GM12874 (cell line): ENCODE measurements around the gene WFDC2.

Experiments used
- TF ChIP-seq, protein P1 (sequence below): IDR thresholded peaks from 2 replicates; pipeline ENCODE4 v1.5.1; 2011; ENCODE audit warnings: low read depth, mild to moderate bottlenecking, control low read depth, low read length, moderate library complexity; ENCODE audit not compliant: insufficient read depth

Gene WFDC2

DNA sequence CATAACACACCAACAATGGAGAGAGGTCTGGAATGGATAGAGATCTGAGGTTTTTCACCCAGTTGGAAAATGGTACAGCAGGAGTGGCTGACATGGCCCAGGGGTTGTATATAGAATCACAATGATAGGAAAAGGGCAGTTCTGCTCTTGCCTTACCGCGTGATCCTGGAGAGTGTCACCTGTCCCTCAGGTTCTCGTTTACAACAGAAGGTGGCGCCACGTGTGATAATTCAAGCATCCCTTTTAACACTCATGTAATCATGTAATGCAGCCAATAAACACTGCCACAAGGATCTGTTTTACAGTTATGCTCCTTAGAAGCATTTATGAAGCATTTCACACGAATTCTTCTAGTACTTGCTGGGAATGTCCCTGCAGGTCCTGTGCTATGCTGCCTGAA is 12.9 kb upstream of the WFDC2 start:
- TF ChIP-seq, protein P1, sequence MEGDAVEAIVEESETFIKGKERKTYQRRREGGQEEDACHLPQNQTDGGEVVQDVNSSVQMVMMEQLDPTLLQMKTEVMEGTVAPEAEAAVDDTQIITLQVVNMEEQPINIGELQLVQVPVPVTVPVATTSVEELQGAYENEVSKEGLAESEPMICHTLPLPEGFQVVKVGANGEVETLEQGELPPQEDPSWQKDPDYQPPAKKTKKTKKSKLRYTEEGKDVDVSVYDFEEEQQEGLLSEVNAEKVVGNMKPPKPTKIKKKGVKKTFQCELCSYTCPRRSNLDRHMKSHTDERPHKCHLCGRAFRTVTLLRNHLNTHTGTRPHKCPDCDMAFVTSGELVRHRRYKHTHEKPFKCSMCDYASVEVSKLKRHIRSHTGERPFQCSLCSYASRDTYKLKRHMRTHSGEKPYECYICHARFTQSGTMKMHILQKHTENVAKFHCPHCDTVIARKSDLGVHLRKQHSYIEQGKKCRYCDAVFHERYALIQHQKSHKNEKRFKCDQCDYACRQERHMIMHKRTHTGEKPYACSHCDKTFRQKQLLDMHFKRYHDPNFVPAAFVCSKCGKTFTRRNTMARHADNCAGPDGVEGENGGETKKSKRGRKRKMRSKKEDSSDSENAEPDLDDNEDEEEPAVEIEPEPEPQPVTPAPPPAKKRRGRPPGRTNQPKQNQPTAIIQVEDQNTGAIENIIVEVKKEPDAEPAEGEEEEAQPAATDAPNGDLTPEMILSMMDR: peak; percentile 51; the same call in 1 of the 2 replicates

DNA sequence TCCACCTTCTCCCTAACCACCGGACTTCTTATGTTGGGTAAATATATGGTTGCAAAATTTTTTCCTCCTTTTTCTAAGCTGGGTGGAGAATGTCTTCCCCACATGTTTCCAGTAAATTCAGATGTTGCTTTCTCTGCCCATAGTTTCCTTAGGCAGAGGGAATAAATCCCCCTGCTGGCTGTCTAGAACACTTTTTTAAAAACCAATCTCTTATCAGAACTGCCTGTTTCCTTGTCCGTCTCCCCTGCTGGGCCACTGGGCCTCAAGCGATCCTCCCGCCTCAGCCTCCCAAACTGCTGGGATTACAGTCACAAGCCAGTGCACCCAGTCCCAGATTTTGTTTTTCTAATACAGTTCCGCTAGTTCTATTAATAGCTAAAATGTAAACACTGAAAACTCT is 9.9 kb upstream of the WFDC2 start:
- TF ChIP-seq, protein P1: 0 out of 2 replicates have a peak, but pooled peaks have one; percentile 18

DNA sequence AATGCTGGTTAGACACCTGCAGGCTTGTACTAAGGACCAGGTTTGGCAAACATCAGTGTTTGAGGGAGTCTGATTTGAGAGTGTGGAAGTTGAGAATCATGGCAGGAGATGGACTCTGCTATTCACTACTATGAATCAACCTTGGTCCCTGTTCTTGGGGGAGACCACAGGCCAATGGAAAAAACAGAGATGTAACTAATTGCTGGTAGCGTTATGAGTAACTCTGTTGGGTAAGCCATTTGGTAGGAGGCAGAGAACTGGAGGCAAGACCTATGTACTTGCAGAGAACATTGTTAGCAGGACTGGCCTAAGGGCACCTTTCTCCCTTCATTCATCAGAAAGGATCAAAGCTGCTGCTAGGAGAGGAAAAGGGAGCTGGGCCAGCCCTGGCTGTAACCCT is 8.3 kb upstream of the WFDC2 start:
- TF ChIP-seq, protein P1: no peak

DNA sequence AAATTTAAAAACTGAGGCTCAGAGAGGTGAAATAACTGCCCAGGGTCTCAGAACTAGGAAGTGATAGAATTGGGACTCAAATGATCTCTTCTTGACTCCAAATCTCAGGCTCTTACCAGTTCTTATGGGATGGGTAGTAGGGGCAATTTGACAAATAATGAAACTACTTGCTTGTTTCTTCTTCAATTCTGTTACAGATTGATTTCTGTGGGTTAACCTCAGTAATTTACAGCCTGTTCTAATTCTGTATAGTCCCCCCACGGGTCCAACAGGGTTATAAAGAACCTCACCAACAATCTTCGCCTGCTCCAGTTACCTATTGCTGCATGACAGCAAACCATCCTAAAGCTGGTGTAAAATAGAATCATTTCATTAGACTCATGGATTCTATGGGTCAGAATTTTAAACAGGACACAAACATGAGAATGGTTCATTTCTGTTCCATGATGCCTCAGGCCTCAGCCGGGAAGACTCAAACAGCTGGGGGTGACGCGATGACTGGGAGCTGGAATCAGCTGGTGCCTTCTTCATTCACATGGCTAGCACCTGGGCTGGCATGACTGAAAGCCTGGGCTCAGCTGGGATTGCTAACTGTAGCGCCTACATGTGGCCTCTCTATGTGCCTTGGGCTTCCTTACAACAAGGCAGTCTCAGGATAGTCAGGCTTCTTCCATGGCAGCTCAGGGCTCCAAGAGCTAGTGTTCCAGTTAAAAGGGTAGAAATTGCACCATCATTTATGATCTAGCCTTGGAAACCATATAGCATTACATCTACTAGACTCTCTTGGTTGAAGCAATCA is 6.6 kb upstream of the WFDC2 start:
- TF ChIP-seq, protein P1: no peak

DNA sequence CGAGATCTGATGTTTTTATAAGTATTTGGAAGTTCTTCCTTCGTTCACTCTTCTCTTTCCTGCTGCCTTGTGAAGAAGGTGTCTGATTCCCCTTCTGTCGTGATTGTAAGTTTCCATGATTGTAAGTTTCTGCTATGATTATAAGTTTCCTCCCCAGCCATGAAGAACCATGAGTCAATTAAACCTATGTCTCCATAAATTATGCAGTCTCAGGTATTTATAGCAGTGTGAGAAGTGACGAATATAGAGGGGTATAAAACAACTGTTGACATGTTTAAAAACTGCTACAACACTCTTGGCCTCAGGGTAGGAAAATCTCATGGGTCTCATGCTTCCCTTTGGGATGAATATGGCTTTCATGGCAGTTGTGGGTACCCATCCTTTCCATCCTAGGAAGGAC is 5.8 kb upstream of the WFDC2 start:
- TF ChIP-seq, protein P1: no peak

DNA sequence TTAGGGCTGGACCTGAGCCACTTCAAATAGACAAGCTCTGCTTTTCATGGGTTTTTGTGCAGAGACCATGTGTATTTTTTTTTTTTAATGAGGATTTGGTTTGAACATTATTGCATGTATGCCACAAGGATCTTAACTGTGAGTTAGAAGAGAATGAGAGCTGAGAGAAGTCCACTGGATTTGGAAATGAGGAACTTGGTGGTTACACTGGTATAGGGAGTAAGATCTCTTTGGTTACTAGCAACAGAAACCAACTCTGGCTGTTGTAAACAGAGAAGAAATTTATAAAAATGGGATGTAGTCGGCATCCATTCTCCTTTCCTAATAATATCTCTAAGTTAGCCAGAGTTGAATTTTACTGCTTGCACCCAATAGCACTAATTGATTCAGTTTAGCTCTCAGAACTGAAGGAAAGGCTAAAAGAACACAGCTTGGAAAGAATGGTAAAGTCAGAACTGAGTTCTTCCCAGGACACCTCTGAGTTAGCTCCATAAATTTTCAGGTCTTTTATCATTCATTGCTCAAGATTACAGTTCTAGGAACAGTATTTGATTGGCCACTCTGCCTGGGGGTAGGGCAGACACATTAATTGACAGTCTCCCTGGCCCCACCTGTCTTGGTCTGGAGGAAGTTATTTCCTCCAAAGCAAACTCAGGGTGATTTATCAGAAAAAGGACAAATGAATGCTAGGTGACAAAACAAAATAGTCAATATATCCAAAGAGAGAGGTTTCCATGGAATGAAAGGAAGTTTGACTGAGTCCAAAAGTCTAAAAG is 3.9 kb upstream of the WFDC2 start:
- TF ChIP-seq, protein P1: no peak

DNA sequence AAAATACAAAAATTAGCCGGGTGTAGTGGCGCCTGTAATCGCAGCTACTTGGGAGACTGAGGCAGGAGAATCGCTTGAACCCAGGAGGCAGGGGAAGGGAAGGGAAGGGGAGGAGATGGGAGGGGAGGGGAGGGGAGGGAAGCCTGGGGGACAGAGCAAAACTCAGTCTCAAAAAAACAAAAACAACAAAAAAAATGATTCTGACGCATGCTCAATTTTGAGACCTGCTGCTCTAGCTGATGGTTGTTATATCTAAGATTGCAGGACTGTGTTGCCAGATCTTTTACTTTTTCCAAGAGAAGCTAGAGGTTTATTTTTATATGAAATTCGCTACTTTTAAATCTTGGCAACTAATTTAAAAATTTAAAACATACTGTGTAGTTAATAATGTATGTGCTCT is 2.4 kb upstream of the WFDC2 start:
- TF ChIP-seq, protein P1: no peak
